Measurements from ENCODE around the gene TGM6.

GRCh38 chr20:2449386-2449785 is 68.7 kb downstream of the TGM6 start:
- TF ChIP-seq CTCF (IDR thresholded peaks at IDR 0.05 in 4 of 5, conservative IDR thresholded peaks at IDR 0.05 in 1 of 5) = no peak
- TF ChIP-seq POLR2A (IDR thresholded peaks at IDR 0.05) = no peak
